ENCODE results near the gene CDH15.
"Not testable (repeated sequence)": the region's sequence is repeated elsewhere in the genome, so short reads cannot be mapped to it uniquely, and the experiment has no call there.

CDH15 gene

GRCh38 chr16:89173174-89173921 lies 1.8 kb downstream of the CDH15 start:
- no peak for DNase-seq

- no peak for DNase-seq
These were observed 2.7 kb downstream of the CDH15 start for GRCh38 chr16:89174055-89174827.

- DNase-seq = no peak
These were observed 3.3 kb downstream of the CDH15 start for GRCh38 chr16:89174877-89175276.

GRCh38 chr16:89175280-89176146 lies 4.0 kb downstream of the CDH15 start:
- no peak for DNase-seq

GRCh38 chr16:89176147-89176690 lies 4.7 kb downstream of the CDH15 start:
- no peak for DNase-seq

GRCh38 chr16:89176717-89177116 lies 5.2 kb downstream of the CDH15 start:
- no peak for DNase-seq

GRCh38 chr16:89177501-89177900 lies 6.0 kb downstream of the CDH15 start:
- DNase-seq = no peak

- no peak for DNase-seq
These were observed 7.1 kb downstream of the CDH15 start for GRCh38 chr16:89178453-89179147.

GRCh38 chr16:89179148-89179484 lies 7.6 kb downstream of the CDH15 start:
- DNase-seq = no peak

- no peak for DNase-seq
These were observed 8.2 kb downstream of the CDH15 start for GRCh38 chr16:89179656-89180315.

- no peak for DNase-seq
These were observed 11.9 kb downstream of the CDH15 start for GRCh38 chr16:89183463-89183862.

- DNase-seq = no peak
These were observed 12.6 kb downstream of the CDH15 start for GRCh38 chr16:89183975-89184676.

- no peak for DNase-seq
These were observed 13.1 kb downstream of the CDH15 start for GRCh38 chr16:89184677-89184932.

- DNase-seq = no peak
These were observed 13.6 kb downstream of the CDH15 start for GRCh38 chr16:89184933-89185794.

- DNase-seq = not testable (repeated sequence)
These were observed 14.5 kb downstream of the CDH15 start for GRCh38 chr16:89185887-89186592.

GRCh38 chr16:89186593-89187031 lies 15.1 kb downstream of the CDH15 start:
- DNase-seq = not testable (repeated sequence)

GRCh38 chr16:89187032-89187769 lies 15.7 kb downstream of the CDH15 start:
- no peak for DNase-seq

- DNase-seq = no peak
These were observed 16.3 kb downstream of the CDH15 start for GRCh38 chr16:89187770-89188392.

Data from SIG-M5 (cell line).